CD14-positive monocyte (primary cell): Measurements from ENCODE around the gene CARD11. TPM values are rescaled to one million over a fixed set of nuclear protein-coding genes. Genes with fewer than 3 reads are reported as not detected.

ENCODE experiments used
- DNase-seq, 3 donors: peaks; one replicate each; pipeline ENCODE4 v3.0.0-alpha.2; 2011 to 2022
- H2AFZ ChIP-seq: 2 replicates; pipeline ENCODE4 v1.6.0; 2012; ENCODE audit warnings: mild to moderate bottlenecking, low read depth, low read length, inconsistent platforms; ENCODE audit not compliant: insufficient read depth, poor library complexity, severe bottlenecking
- H3K27ac ChIP-seq, 2 donors: 1 replicate in 1 of 2; 2 replicates in 1 of 2; pipeline ENCODE4 v1.5.1; 2012 to 2013; ENCODE audit warnings: low read length in 2 of 2, control low read depth in 1 of 2, inconsistent platforms in 1 of 2, low read depth in 1 of 2, mild to moderate bottlenecking in 1 of 2
- H3K27me3 ChIP-seq, 2 donors: one replicate each; pipeline versions ENCODE4 v1.6.0 to v1.6.1; 2011 to 2013; ENCODE audit warnings: low read length in 2 of 2; ENCODE audit not compliant: control insufficient read depth in 2 of 2, insufficient read depth in 2 of 2
- H3K36me3 ChIP-seq, 2 donors: replicated peaks in 1 of 2; 1 replicate in 1 of 2; 2 replicates in 1 of 2; pipeline versions ENCODE4 v1.5.1 to v1.6.1; 2012 to 2013; ENCODE audit warnings: low read length in 2 of 2, control low read depth in 1 of 2, inconsistent platforms in 1 of 2, mild to moderate bottlenecking in 1 of 2; ENCODE audit not compliant: insufficient read depth in 2 of 2, control insufficient read depth in 1 of 2
- H3K4me1 ChIP-seq, 2 donors: 1 replicate in 1 of 2; 2 replicates in 1 of 2; pipeline versions ENCODE4 v1.5.1 to v1.6.1; 2012 to 2013; ENCODE audit warnings: low read length in 2 of 2, control low read depth in 1 of 2, inconsistent platforms in 1 of 2, mild to moderate bottlenecking in 1 of 2, moderate library complexity in 1 of 2; ENCODE audit not compliant: insufficient read depth in 2 of 2, control insufficient read depth in 1 of 2
- H3K4me2 ChIP-seq: replicated peaks from 2 replicates; pipeline ENCODE3; 2012; ENCODE audit warnings: low read length, moderate library complexity, mild to moderate bottlenecking; ENCODE audit not compliant: poor library complexity, severe bottlenecking; ENCODE audit errors: extremely low read depth
- H3K4me3 ChIP-seq, 3 experiments: fragments of 200-600 bp in 1 of 3; sonication (generic) in 1 of 3; replicated peaks in 1 of 3; 1 replicate in 2 of 3; 2 replicates in 1 of 3; pipeline ENCODE4 v1.5.1; 2011 to 2013; ENCODE audit warnings: low read length in 3 of 3, mild to moderate bottlenecking in 3 of 3, control low read depth in 2 of 3, low read depth in 2 of 3, inconsistent platforms in 1 of 3, moderate library complexity in 1 of 3
- H3K79me2 ChIP-seq: 2 replicates; pipeline ENCODE4 v1.6.0; 2012; ENCODE audit warnings: mild to moderate bottlenecking, control low read depth, inconsistent platforms, low read length, moderate library complexity; ENCODE audit not compliant: insufficient read depth
- H3K9ac ChIP-seq: 2 replicates; pipeline ENCODE4 v1.6.0; 2017; ENCODE audit warnings: low read length, mild to moderate bottlenecking; ENCODE audit not compliant: insufficient read depth, poor library complexity, severe bottlenecking
- H3K9me3 ChIP-seq, 2 donors: replicated peaks in 1 of 2; 1 replicate in 1 of 2; 2 replicates in 1 of 2; pipeline versions ENCODE4 v1.5.1 to v1.6.1; 2012 to 2013; ENCODE audit warnings: low read length in 2 of 2, control low read depth in 1 of 2; ENCODE audit not compliant: control insufficient read depth in 1 of 2, insufficient read depth in 1 of 2
- H4K20me1 ChIP-seq: 2 replicates; pipeline ENCODE4 v1.6.0; 2012; ENCODE audit warnings: mild to moderate bottlenecking, low read length, control low read depth, moderate library complexity; ENCODE audit not compliant: insufficient read depth
- H3K27ac Mint-ChIP-seq, 7 donors: one replicate each; pipeline ENCODE4 v1.8.0; 2020; ENCODE audit warnings: mild to moderate bottlenecking in 7 of 7, mixed read lengths in 7 of 7, moderate library complexity in 6 of 7, inconsistent platforms in 2 of 7
- H3K27me3 Mint-ChIP-seq, 3 donors: one replicate each; pipeline ENCODE4 v1.8.0; 2021 to 2022; ENCODE audit warnings: low read depth in 3 of 3, mild to moderate bottlenecking in 3 of 3, mixed read lengths in 3 of 3, moderate library complexity in 3 of 3, inconsistent platforms in 1 of 3
- H3K36me3 Mint-ChIP-seq, 2 donors: one replicate each; pipeline ENCODE4 v1.8.0; 2020; ENCODE audit warnings: mixed read lengths in 2 of 2, inconsistent platforms in 1 of 2, mild to moderate bottlenecking in 1 of 2
- H3K4me1 Mint-ChIP-seq: one replicate; pipeline ENCODE4 v1.8.0; 2020; ENCODE audit warnings: mild to moderate bottlenecking, mixed read lengths
- H3K4me3 Mint-ChIP-seq, 2 donors: one replicate each; pipeline ENCODE4 v1.8.0; 2020; ENCODE audit warnings: mild to moderate bottlenecking in 2 of 2, mixed read lengths in 2 of 2, moderate library complexity in 1 of 2
- H3K9me3 Mint-ChIP-seq, 7 donors: one replicate each; pipeline ENCODE4 v1.8.0; 2020 to 2022; ENCODE audit warnings: mixed read lengths in 7 of 7, mild to moderate bottlenecking in 6 of 7, moderate library complexity in 6 of 7, inconsistent platforms in 2 of 7
- WGBS: methylation state at CpG from one replicate; pipeline ENCODE4 v1.1.5; 2013; ENCODE audit warnings: missing lambda C conversion rate; ENCODE audit not compliant: insufficient coverage; 5-methylcytosine and 5-hydroxymethylcytosine counted together
- intact Hi-C, 2 donors: fragments of 100-400 bp; cut with micrococcal nuclease; formaldehyde crosslinking; loops; one replicate each; pipeline versions ENCODE4 v1.15.0 to v1.15.1; 2023
- polyA plus RNA-seq, 3 donors: library from polyadenylated mRNA; depleted of rRNA in 1 of 3; unstranded in 2 of 3; stranded (reverse) in 1 of 3; fragments of 300-500 nt in 2 of 3; fragments of >200 nt in 1 of 3; fragmentation: Illumina TruSeq in 2 of 3; gene quantifications; 1 replicate in 2 of 3; 2 replicates in 1 of 3; pipeline ENCODE4 v1.2.3, GENCODE V29; 2012 to 2021
- TF ChIP-seq, protein P1 (sequence below): fragments of 200-600 bp; IDR thresholded peaks from one replicate; pipeline ENCODE4 v1.8.0; 2022; ENCODE audit warnings: antibody characterized with exemption, mild to moderate bottlenecking

Gene CARD11
- polyA plus RNA-seq, 3 donors = 0.04 to 0.17 TPM; not detected in 1

DNA sequence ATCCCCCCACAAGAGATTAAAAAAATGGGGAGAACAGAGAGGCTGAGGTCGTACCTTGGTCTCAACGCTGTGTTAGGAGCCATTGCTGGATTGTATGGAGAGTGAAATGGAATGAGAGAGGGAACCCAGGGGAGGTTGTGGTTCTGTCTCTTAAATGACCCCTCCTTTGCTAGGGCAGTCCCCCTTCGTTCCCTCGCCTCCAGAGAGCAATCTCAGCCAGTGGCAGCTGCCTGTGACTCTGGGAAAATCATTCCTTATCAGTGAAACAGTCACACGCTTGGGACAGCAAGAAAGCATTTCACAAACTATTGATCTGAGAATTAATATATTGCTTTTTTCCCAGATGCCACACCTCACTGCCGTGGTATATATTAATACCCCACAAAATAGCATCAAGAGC lies 12.0 kb upstream of the CARD11 start:
- Mint-ChIP-seq H3K27ac (no peak overlapping the region), H3K9me3 (peaks cover 0 to 13% (median 5%) of the 10 kb centered on the region in 7 donors), H3K36me3 (no peaks in the 10 kb centered on the region), H3K4me3 (no peak overlapping the region), H3K27me3 (peaks cover 0 to 4% (median 0%) of the 10 kb centered on the region in 3 donors), H3K4me1 (no peaks in the 10 kb centered on the region)
- Histone ChIP-seq H3K4me2 (no peak overlapping the region), H3K27ac (no peak overlapping the region), H2AFZ (no peak overlapping the region), H3K79me2 (no peaks in the 10 kb centered on the region), H3K9ac (no peak overlapping the region), H3K4me1 (no peaks in the 10 kb centered on the region), H3K36me3 (no peaks in the 10 kb centered on the region), H4K20me1 (no peaks in the 10 kb centered on the region), H3K27me3 (no peaks in the 10 kb centered on the region), H3K4me3 (no peak overlapping the region), H3K9me3 (peaks cover 3 to 7% of the 10 kb centered on the region in 2 donors)
- TF ChIP-seq, protein P1, sequence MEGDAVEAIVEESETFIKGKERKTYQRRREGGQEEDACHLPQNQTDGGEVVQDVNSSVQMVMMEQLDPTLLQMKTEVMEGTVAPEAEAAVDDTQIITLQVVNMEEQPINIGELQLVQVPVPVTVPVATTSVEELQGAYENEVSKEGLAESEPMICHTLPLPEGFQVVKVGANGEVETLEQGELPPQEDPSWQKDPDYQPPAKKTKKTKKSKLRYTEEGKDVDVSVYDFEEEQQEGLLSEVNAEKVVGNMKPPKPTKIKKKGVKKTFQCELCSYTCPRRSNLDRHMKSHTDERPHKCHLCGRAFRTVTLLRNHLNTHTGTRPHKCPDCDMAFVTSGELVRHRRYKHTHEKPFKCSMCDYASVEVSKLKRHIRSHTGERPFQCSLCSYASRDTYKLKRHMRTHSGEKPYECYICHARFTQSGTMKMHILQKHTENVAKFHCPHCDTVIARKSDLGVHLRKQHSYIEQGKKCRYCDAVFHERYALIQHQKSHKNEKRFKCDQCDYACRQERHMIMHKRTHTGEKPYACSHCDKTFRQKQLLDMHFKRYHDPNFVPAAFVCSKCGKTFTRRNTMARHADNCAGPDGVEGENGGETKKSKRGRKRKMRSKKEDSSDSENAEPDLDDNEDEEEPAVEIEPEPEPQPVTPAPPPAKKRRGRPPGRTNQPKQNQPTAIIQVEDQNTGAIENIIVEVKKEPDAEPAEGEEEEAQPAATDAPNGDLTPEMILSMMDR = no peak
- intact Hi-C loops = no loop called here
- no peak for DNase-seq
- 78% methylated on average over 5 of the region's 6 CpGs for WGBS

DNA sequence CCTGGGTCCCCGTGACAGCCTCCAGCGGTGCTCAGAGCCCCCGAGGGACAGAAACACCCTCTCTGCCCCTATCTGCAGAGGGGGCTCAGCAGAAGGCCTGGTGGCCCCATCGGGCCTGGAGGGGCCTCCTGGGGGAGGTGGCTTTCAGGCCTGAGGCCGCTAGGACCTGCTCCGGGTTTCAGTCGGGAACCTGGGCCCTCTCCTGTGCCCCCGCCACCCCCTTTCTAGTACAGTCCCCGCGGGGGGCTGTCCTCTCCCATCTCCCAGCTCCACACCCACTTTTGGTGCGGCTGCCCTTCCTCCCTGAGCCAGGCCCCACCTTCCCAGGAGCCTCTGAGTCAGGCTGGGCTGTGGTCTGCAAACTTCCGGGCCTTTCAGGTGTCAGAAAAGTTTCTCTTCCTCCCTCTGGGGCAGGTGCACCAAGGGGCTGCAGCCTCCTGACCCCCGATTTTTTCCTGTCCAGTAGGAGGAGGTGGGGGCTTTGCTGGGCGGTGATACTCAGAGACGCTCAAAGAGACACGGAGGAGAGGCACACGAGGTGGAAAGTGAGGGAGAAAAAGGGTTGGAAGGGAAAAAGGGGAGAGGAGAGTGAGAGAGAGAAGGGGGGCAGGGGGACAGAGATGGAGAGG lies 692 bp downstream of the CARD11 start:
- H3K4me1 Mint-ChIP-seq = peaks cover 4% of the 10 kb centered on the region
- TF ChIP-seq, protein P1 = no peak
- Histone ChIP-seq H3K4me3 (peak overlapping the region in 1 of 3 experiments; percentile 61), H3K4me1 (peaks cover 4 to 11% of the 10 kb centered on the region in 2 donors), H3K79me2 (no peaks in the 10 kb centered on the region), H2AFZ (peak overlapping the region; percentile 53), H3K36me3 (no peaks in the 10 kb centered on the region), H3K4me2 (peak overlapping the region; percentile 59), H3K9me3 (no peaks in the 10 kb centered on the region), H3K27me3 (peaks cover 2 to 18% of the 10 kb centered on the region in 2 donors), H3K27ac (no peak overlapping the region), H3K9ac (peak overlapping the region; percentile 27), H4K20me1 (no peaks in the 10 kb centered on the region)
- no peak for DNase-seq
- WGBS = 20% methylated on average over 14 of the region's 17 CpGs
- intact Hi-C loops = no loop called here
- H3K27ac Mint-ChIP-seq = peak overlapping the region in 1 of 7 donors; percentile 46
- peaks cover 0 to 3% (median 0%) of the 10 kb centered on the region in 7 donors for H3K9me3 Mint-ChIP-seq
- no peaks in the 10 kb centered on the region for H3K36me3 Mint-ChIP-seq
- peaks cover 14 to 34% (median 28%) of the 10 kb centered on the region in 3 donors for H3K27me3 Mint-ChIP-seq
- peak overlapping the region; percentile 61 to 79 for H3K4me3 Mint-ChIP-seq
